ENCODE data around the gene ELMO1. TPM values are rescaled to one million over a fixed set of nuclear protein-coding genes. Genes with fewer than 3 reads are reported as not detected.

The ELMO1 gene
- total and polyA plus RNA-seq, 2 experiments from 2014 or later: 19.7 to 28.7 TPM

GRCh38 chr7:37095122-37095521, 353.5 kb downstream of the ELMO1 start:
- H3K9me3 ChIP-seq (ENCODE audit: low read depth): no peaks in the 10 kb centered on the region
- no peak overlapping the region for H3K4me2 ChIP-seq
- TF ChIP-seq EZH2phosphoT487 (IDR thresholded peaks at IDR 0.05; ENCODE audit: low read depth, severe bottlenecking, unreplicated experiment) (peak; percentile 97), CTCF (IDR thresholded peaks at IDR 0.05; ENCODE audit: poor library complexity) (no peak)
- H3K4me3 ChIP-seq: no peak overlapping the region
- H3K4me1 ChIP-seq (ENCODE audit: insufficient read depth): peaks cover 22% of the 10 kb centered on the region
- no peaks in the 10 kb centered on the region for H4K20me1 ChIP-seq (ENCODE audit: insufficient read depth, poor library complexity, severe bottlenecking)
- 4% methylated on average over 1 of the region's 1 CpG for WGBS (ENCODE audit: low lambda C conversion rate, missing lambda C conversion rate)
- no peaks in the 10 kb centered on the region for H3K27me3 ChIP-seq
- no peaks in the 10 kb centered on the region for H3K36me3 ChIP-seq (replicated peaks; ENCODE audit: insufficient read depth, low read depth)
- no peak for DNase-seq (ENCODE audit: low spot score)
- H3K79me2 ChIP-seq: no peaks in the 10 kb centered on the region
- no peak overlapping the region for H3K27ac ChIP-seq
- no peak overlapping the region for H2AFZ ChIP-seq
- no peaks in the 10 kb centered on the region for H3K9me2 ChIP-seq (replicated peaks; ENCODE audit: insufficient read depth)

DNA sequence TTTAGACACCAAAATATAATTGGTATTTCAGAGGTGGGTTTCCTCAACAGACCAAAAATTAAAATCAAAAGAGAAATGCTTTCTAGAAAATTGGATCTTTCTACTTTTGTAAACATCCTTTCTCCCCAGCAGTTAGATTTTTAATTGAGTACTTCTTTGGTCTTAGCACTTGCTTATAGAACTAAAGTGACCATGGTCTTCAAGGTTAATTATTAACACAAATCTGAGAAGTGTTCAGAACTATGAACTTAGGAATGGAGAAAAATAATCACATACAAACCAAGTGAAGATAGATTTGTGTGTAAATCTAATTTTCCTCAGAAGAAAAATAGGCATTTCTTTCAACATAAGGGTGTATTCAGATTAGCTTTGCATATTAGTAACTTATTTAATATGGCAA, 355.4 kb downstream of the ELMO1 start:
- Histone ChIP-seq H3K4me3 (no peak overlapping the region), H3K4me1 (ENCODE audit: insufficient read depth) (peaks cover 22% of the 10 kb centered on the region), H3K79me2 (no peaks in the 10 kb centered on the region), H3K4me2 (no peak overlapping the region), H2AFZ (no peak overlapping the region), H4K20me1 (ENCODE audit: insufficient read depth, poor library complexity, severe bottlenecking) (no peaks in the 10 kb centered on the region), H3K9me3 (ENCODE audit: low read depth) (no peaks in the 10 kb centered on the region), H3K36me3 (replicated peaks; ENCODE audit: insufficient read depth, low read depth) (no peaks in the 10 kb centered on the region), H3K9me2 (replicated peaks; ENCODE audit: insufficient read depth) (no peaks in the 10 kb centered on the region), H3K27me3 (no peaks in the 10 kb centered on the region), H3K27ac (no peak overlapping the region)
- TF ChIP-seq EZH2phosphoT487 (IDR thresholded peaks at IDR 0.05; ENCODE audit: low read depth, severe bottlenecking, unreplicated experiment) (no peak), CTCF (IDR thresholded peaks at IDR 0.05; ENCODE audit: poor library complexity) (no peak), EZH2 (IDR thresholded peaks at IDR 0.05; ENCODE audit: borderline replicate concordance) (no peak)
- DNase-seq (ENCODE audit: low spot score): no peak

DNA sequence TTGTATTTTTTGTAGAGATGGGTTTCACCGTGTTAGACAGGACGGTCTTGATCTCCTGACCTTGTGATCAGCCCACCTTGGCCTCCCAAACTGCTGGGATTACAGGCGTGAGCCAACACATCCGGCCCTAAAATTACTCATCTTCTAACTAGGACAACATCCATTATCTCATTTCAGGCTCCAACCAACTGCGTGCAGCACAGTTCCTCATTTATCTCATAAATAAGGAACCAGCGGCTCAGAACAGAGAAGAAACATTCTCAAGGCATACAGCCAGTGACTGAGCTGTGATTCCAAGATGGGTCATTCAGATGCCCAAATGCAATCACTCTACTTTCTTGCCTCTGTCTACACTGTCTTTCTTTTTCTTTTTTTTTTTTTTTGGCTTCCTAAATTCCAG, 356.1 kb downstream of the ELMO1 start:
- H3K79me2 ChIP-seq: no peaks in the 10 kb centered on the region
- TF ChIP-seq EZH2phosphoT487 (IDR thresholded peaks at IDR 0.05; ENCODE audit: low read depth, severe bottlenecking, unreplicated experiment): no peak
- no peak for TF ChIP-seq CTCF (IDR thresholded peaks at IDR 0.05; ENCODE audit: poor library complexity)
- no peak for TF ChIP-seq EZH2 (IDR thresholded peaks at IDR 0.05; ENCODE audit: borderline replicate concordance)

GRCh38 chr7:37089972-37090371, 358.7 kb downstream of the ELMO1 start:
- no peaks in the 10 kb centered on the region for H3K9me2 ChIP-seq (replicated peaks; ENCODE audit: insufficient read depth)
- H3K9me3 ChIP-seq (ENCODE audit: low read depth): no peaks in the 10 kb centered on the region
- no peaks in the 10 kb centered on the region for H4K20me1 ChIP-seq (ENCODE audit: insufficient read depth, poor library complexity, severe bottlenecking)
- no peaks in the 10 kb centered on the region for H3K79me2 ChIP-seq
- TF ChIP-seq CTCF (IDR thresholded peaks at IDR 0.05; ENCODE audit: poor library complexity) (no peak), EZH2phosphoT487 (IDR thresholded peaks at IDR 0.05; ENCODE audit: low read depth, severe bottlenecking, unreplicated experiment) (no peak), EZH2 (IDR thresholded peaks at IDR 0.05; ENCODE audit: borderline replicate concordance) (no peak)
- H2AFZ ChIP-seq: no peak overlapping the region
- peaks cover 17% of the 10 kb centered on the region for H3K4me1 ChIP-seq (ENCODE audit: insufficient read depth)
- no peak overlapping the region for H3K27ac ChIP-seq
- DNase-seq (ENCODE audit: low spot score): peak; percentile 34
- 91% methylated on average over 4 of the region's 4 CpGs for WGBS (ENCODE audit: low lambda C conversion rate, missing lambda C conversion rate)
- no peak overlapping the region for H3K4me2 ChIP-seq
- no peaks in the 10 kb centered on the region for H3K27me3 ChIP-seq
- H3K4me3 ChIP-seq: no peak overlapping the region
- H3K36me3 ChIP-seq (replicated peaks; ENCODE audit: insufficient read depth, low read depth): no peaks in the 10 kb centered on the region

More for the DNA sequence above, 356.1 kb downstream of the ELMO1 start:
- H3K27ac ChIP-seq: no peak overlapping the region
- no peak overlapping the region for H3K4me2 ChIP-seq
- H3K4me3 ChIP-seq: no peak overlapping the region
- no peaks in the 10 kb centered on the region for H3K36me3 ChIP-seq (replicated peaks; ENCODE audit: insufficient read depth, low read depth)
- no peaks in the 10 kb centered on the region for H4K20me1 ChIP-seq (ENCODE audit: insufficient read depth, poor library complexity, severe bottlenecking)
- 95% methylated on average over 6 of the region's 6 CpGs for WGBS (ENCODE audit: low lambda C conversion rate, missing lambda C conversion rate)
- DNase-seq (ENCODE audit: low spot score): no peak
- H3K9me3 ChIP-seq (ENCODE audit: low read depth): no peaks in the 10 kb centered on the region
- no peaks in the 10 kb centered on the region for H3K27me3 ChIP-seq
- H2AFZ ChIP-seq: no peak overlapping the region
- no peaks in the 10 kb centered on the region for H3K9me2 ChIP-seq (replicated peaks; ENCODE audit: insufficient read depth)
- peaks cover 22% of the 10 kb centered on the region for H3K4me1 ChIP-seq (ENCODE audit: insufficient read depth)

All from hepatocyte (in vitro differentiated cells).